Testis (tissue), 3 donors: Measurements from ENCODE around the gene GRIN2C. TPM values are rescaled to one million over a fixed set of nuclear protein-coding genes. Genes with fewer than 3 reads are reported as not detected.

Experiments used
- DNase-seq: peaks from one replicate; pipeline ENCODE4 v3.0.0-alpha.2; 2019
- H3K27ac ChIP-seq, 2 donors: fragments of 200-600 bp; sonication (generic); one replicate each; pipeline ENCODE4 v1.5.1; 2019
- H3K27me3 ChIP-seq: fragments of 200-600 bp; sonication (generic); one replicate; pipeline ENCODE4 v1.5.1; 2019
- H3K36me3 ChIP-seq: fragments of 200-600 bp; sonication (generic); one replicate; pipeline ENCODE4 v1.5.1; 2017; ENCODE audit warnings: low read depth; ENCODE audit errors: missing control alignments
- H3K4me1 ChIP-seq: fragments of 200-600 bp; sonication (generic); one replicate; pipeline ENCODE4 v1.5.1; 2019
- H3K4me3 ChIP-seq, 2 donors: fragments of 200-600 bp; sonication (generic); one replicate each; pipeline ENCODE4 v1.5.1; 2017 to 2019
- H3K9me3 ChIP-seq: fragments of 200-600 bp; sonication (generic); one replicate; pipeline ENCODE4 v1.5.1; 2017
- POLR2A ChIP-seq: fragments of 450-650 bp; IDR thresholded peaks from one replicate; pipeline ENCODE4 v1.6.1; 2017; ENCODE audit warnings: antibody characterized with exemption, mild to moderate bottlenecking, moderate library complexity
- WGBS, 2 donors: methylation state at CpG; one replicate each; pipeline ENCODE4 v1.1.5; 2018; 5-methylcytosine and 5-hydroxymethylcytosine counted together
- intact Hi-C: fragments of 100-400 bp; cut with DNase I; formaldehyde crosslinking; loops from one replicate; pipeline ENCODE4 v1.15.1; 2023; ENCODE audit warnings: low total_unique reads
- polyA plus RNA-seq: library from polyadenylated mRNA; stranded (reverse); fragments of 350-450 nt; fragmentation: Illumina TruSeq; extraction: RNeasy Lipid Tissue Mini Kit (QIAGEN cat#74804); gene quantifications from one replicate; pipeline ENCODE4 v1.2.3, GENCODE V29; 2014; ENCODE audit warnings: low read depth, low replicate concordance; ENCODE audit not compliant: insufficient read depth
- total RNA-seq, 2 donors: library from RNA; depleted of rRNA; stranded (reverse); fragments of >200 nt; gene quantifications; one replicate each; pipeline ENCODE4 v1.2.3, GENCODE V29; 2016
- TF ChIP-seq, protein P1 (sequence below), 3 experiments: fragments of 450-650 bp in 2 of 3; fragments of 200-600 bp in 1 of 3; sonication (generic) in 1 of 3; IDR thresholded peaks; one replicate each; pipeline ENCODE4 v1.5.1; 2016 to 2019; ENCODE audit warnings: antibody characterized with exemption in 3 of 3, mild to moderate bottlenecking in 2 of 3, moderate library complexity in 1 of 3

GRIN2C gene
- total and polyA plus RNA-seq, 3 donors from 2014 or later, result 7.7 to 20.8 (median 20.1) TPM

DNA sequence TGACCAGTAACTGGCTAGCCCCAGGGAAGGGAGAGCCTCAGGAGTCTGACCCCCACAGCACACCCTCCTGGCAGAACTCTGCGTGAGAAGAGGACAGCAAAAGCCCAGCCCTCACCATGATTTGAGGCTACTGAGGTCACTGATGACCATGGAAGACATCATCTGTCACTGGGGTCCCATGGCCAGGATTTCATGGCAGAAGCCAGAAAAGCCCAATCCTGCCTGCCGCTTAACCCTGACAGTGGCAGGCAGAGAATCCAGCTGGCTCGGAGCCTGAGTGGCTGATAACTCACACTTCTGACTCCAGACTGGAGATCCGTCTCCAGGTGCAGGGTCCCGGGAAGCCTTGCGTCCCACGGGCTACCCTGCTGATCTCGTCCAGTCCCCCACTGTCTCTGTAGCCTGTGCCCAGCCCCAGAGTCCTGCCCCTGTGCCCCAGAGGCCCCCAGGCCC is 17.5 kb downstream of the GRIN2C start:
- Histone ChIP-seq H3K4me3 (no peak overlapping the region), H3K9me3 (no peaks in the 10 kb centered on the region), H3K36me3 (no peaks in the 10 kb centered on the region), H3K27ac (no peak overlapping the region), H3K27me3 (no peaks in the 10 kb centered on the region), H3K4me1 (peaks cover 20% of the 10 kb centered on the region)
- DNase-seq, result no peak
- 17 to 60% methylated on average over 2 to 8 of the region's 8 CpGs for WGBS, 2 donors
- intact Hi-C loops, result no loop called here
- TF ChIP-seq, protein P1, sequence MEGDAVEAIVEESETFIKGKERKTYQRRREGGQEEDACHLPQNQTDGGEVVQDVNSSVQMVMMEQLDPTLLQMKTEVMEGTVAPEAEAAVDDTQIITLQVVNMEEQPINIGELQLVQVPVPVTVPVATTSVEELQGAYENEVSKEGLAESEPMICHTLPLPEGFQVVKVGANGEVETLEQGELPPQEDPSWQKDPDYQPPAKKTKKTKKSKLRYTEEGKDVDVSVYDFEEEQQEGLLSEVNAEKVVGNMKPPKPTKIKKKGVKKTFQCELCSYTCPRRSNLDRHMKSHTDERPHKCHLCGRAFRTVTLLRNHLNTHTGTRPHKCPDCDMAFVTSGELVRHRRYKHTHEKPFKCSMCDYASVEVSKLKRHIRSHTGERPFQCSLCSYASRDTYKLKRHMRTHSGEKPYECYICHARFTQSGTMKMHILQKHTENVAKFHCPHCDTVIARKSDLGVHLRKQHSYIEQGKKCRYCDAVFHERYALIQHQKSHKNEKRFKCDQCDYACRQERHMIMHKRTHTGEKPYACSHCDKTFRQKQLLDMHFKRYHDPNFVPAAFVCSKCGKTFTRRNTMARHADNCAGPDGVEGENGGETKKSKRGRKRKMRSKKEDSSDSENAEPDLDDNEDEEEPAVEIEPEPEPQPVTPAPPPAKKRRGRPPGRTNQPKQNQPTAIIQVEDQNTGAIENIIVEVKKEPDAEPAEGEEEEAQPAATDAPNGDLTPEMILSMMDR (IDR thresholded peaks at IDR 0.05), result no peak
- no peak for TF ChIP-seq POLR2A

DNA sequence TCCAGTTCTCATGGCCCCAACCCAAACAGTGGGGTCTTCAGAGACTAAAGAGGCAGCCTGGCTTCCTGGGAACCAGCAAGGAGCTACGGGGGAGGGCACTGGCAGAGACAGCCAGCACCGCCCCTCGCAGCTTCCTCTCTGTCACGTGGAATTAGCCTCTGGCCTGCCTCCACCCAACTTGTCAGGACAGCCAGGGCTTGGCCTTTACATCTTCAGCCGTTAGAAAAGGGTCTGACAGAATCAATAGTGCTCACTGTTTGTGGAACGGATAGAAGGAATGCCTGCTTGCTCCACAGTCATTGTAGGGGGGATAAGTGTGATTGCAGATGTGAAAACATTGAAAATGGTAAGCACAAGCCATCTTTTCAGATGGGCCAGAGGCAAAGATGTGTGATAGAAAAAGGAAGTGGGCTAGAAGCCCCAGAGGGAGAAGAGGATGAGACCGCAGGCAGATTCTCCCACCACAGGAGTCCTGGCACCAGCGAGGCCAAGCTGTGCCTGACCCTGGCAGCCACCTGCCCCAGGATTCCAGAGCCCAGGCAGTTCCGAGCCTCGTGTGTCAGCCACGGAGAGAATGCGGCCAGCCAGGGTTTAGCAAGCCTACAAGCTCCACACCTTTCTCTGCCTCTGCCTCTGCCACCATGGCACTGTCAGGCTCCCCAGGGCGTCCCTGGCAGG is 18.6 kb downstream of the GRIN2C start:
- Histone ChIP-seq H3K36me3 (no peaks in the 10 kb centered on the region), H3K27ac (peak overlapping the region in 1 of 2 donors; percentile 39), H3K4me3 (no peak overlapping the region), H3K27me3 (no peaks in the 10 kb centered on the region), H3K9me3 (no peaks in the 10 kb centered on the region), H3K4me1 (peaks cover 20% of the 10 kb centered on the region)
- WGBS, 2 donors, result 39 to 53% methylated on average over 12 to 13 of the region's 13 CpGs
- intact Hi-C loops, result no loop called here
- TF ChIP-seq, protein P1 (IDR thresholded peaks at IDR 0.05), result no peak
- TF ChIP-seq POLR2A, result no peak
- peak; percentile 86 for DNase-seq

DNA sequence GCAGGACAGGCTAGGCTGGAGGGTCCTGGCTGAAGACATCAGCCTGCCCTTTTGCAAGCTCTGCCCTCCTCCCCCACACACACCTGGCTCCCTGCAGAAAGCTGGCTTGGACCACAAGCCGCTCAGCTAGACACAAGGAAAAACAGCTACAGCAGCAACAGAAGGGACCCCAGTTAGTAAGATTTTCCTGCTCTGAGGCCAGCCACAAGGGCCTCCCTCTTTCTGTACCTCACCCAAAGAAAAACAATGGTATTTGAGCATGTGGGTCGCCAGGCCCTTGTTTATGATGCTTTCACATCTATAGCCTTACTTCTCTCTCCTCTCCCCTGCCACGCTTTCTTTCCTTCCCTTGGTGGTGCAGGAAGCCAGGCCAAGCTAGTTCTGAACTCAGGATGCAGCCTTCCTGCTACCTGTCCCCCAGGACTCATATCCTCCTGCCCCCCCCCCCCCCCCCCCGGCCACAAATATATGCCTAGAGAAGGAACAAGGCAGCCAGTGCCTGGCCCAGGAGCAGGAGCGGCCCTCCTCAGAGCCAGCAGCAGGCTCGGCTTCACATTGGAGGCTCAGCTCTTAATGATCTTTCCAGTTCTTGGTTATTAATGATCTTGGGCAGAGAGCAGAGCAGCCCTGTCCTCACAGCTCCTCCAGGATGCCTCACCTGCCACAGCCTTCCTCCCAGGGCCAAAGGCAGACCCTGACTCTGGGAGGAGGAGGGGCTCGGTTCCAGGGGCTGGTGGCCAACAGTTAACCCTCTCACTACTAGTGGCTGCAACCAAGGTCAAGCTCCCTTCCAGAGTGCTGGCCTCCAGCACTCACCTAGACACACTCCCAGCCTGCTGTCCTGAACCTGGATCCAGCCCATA is 19.5 kb downstream of the GRIN2C start:
- no peak for DNase-seq
- Histone ChIP-seq H3K27ac (no peak overlapping the region), H3K9me3 (no peaks in the 10 kb centered on the region), H3K27me3 (no peaks in the 10 kb centered on the region), H3K36me3 (no peaks in the 10 kb centered on the region), H3K4me3 (no peak overlapping the region), H3K4me1 (peaks cover 20% of the 10 kb centered on the region)
- WGBS, 2 donors, result 52 to 68% methylated on average over 6 of the region's 7 CpGs
- intact Hi-C loops, result no loop called here
- TF ChIP-seq, protein P1 (IDR thresholded peaks at IDR 0.05), result no peak
- TF ChIP-seq POLR2A, result no peak

DNA sequence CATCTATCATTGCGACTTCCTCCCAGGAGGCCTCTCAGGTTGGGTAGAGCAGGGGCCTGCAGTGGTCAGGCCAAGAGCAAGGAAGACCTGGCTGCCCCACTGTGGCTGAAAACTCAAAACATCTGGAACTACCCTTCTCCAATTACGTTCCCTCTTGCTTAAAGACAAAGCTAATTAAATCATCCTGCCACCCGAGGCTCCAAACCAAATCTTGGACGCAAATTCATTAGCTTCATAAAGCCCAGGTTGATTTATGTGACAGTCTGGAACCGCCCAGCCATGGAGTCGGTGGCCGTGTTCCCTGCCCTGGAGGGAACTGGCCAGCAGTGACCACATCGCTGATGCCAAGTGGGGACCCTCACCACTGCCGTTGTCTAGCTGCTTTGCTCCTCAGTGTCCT is 21.4 kb downstream of the GRIN2C start:
- Histone ChIP-seq H3K27me3 (no peaks in the 10 kb centered on the region), H3K27ac (no peak overlapping the region), H3K9me3 (no peaks in the 10 kb centered on the region), H3K4me1 (peaks cover 20% of the 10 kb centered on the region), H3K4me3 (no peak overlapping the region), H3K36me3 (no peaks in the 10 kb centered on the region)
- DNase-seq, result no peak
- intact Hi-C loops, result no loop called here
- WGBS, 2 donors, result 73 to 81% methylated on average over 4 to 9 of the region's 9 CpGs
- TF ChIP-seq POLR2A, result no peak
- TF ChIP-seq, protein P1 (IDR thresholded peaks at IDR 0.05), result no peak
